Ramos (cell line): ENCODE data around the gene RAB23.

ENCODE experiments used
- in situ Hi-C: fragments of 300-500 bp; cut with MboI; formaldehyde crosslinking; loops from one replicate; pipeline ENCODE4 v1.14.3; 2022; ENCODE audit warnings: low sequenced_read_pairs; ENCODE audit not compliant: unreplicated experiment

Gene RAB23

GRCh38 chr6:57193177-57193576, 28.9 kb downstream of the RAB23 start:
- in situ Hi-C loops = no loop called here

GRCh38 chr6:57190140-57190539, 32.0 kb downstream of the RAB23 start:
- in situ Hi-C loops = no loop called here

GRCh38 chr6:57183336-57183735, 38.8 kb downstream of the RAB23 start:
- in situ Hi-C loops = no loop called here

- in situ Hi-C loops = no loop called here
Measured at GRCh38 chr6:57182017-57182432, 40.1 kb downstream of the RAB23 start.

- in situ Hi-C loops = no loop called here
Measured at GRCh38 chr6:57180596-57180995, 41.5 kb downstream of the RAB23 start.

GRCh38 chr6:57177545-57178265, 44.4 kb downstream of the RAB23 start:
- in situ Hi-C loops = no loop called here

GRCh38 chr6:57174511-57174907, 47.6 kb downstream of the RAB23 start:
- in situ Hi-C loops = no loop called here

GRCh38 chr6:57173886-57174510, 48.1 kb downstream of the RAB23 start:
- in situ Hi-C loops = no loop called here

- in situ Hi-C loops = no loop called here
Measured at GRCh38 chr6:57173056-57173885, 48.8 kb downstream of the RAB23 start.

- in situ Hi-C loops = no loop called here
Measured at GRCh38 chr6:57172136-57173055, 49.7 kb downstream of the RAB23 start, which contains the start of gene BAG2. Gene BAG2, plus strand, starts transcription at chr6:57172326. Its CDS starts 372 bp downstream, at chr6:57172698.

- in situ Hi-C loops = no loop called here
Measured at GRCh38 chr6:57165080-57165479, 57.0 kb downstream of the RAB23 start.

- in situ Hi-C loops = no loop called here
Measured at GRCh38 chr6:57163956-57164355, 58.2 kb downstream of the RAB23 start.

- in situ Hi-C loops = no loop called here
Measured at GRCh38 chr6:57162516-57162915, 59.6 kb downstream of the RAB23 start.

GRCh38 chr6:57162028-57162427, 60.1 kb downstream of the RAB23 start:
- in situ Hi-C loops = no loop called here

- in situ Hi-C loops = no loop called here
Measured at GRCh38 chr6:57159127-57159526, 63.0 kb downstream of the RAB23 start.

- in situ Hi-C loops = no loop called here
Measured at GRCh38 chr6:57158658-57159057, 63.4 kb downstream of the RAB23 start.

GRCh38 chr6:57147955-57148858, 73.9 kb downstream of the RAB23 start:
- in situ Hi-C loops = no loop called here

- in situ Hi-C loops = no loop called here
Measured at GRCh38 chr6:57147401-57147800, 74.7 kb downstream of the RAB23 start.

- in situ Hi-C loops = no loop called here
Measured at GRCh38 chr6:57143690-57144089, 78.4 kb downstream of the RAB23 start.
